Measurements from ENCODE around the gene JRKL.

- TF ChIP-seq CTCF (IDR thresholded peaks at IDR 0.05; ENCODE audit: insufficient read depth, low read depth, low read length) (no peak), EZH2 (IDR thresholded peaks at IDR 0.05; ENCODE audit: insufficient read depth, low read length) (no peak)
Observed at GRCh38 chr11:96367342-96367741, 22.5 kb upstream of the JRKL start.

All from astrocyte (in vitro differentiated cells and primary cell).